Nephron progenitor cell (in vitro differentiated cells): Measurements from ENCODE around the gene HAUS3.
A peak's percentile ranks its signal among the peaks of the same experiment; 100 is the strongest.
"Not testable (repeated sequence)": the region's sequence is repeated elsewhere in the genome, so short reads cannot be mapped to it uniquely, and the experiment has no call there.

Source experiments
- DNase-seq: peaks from one replicate; pipeline ENCODE4 v3.0.0; 2021
- H3K27ac Mint-ChIP-seq: 2 replicates; pipeline ENCODE4 v1.8.0; 2021; ENCODE audit warnings: mild to moderate bottlenecking, moderate library complexity, mixed read lengths
- H3K27me3 Mint-ChIP-seq: 2 replicates; pipeline ENCODE4 v1.8.0; 2021; ENCODE audit warnings: mild to moderate bottlenecking, low read depth, mixed read lengths; ENCODE audit not compliant: poor library complexity
- H3K36me3 Mint-ChIP-seq: 2 replicates; pipeline ENCODE4 v1.8.0; 2021; ENCODE audit warnings: low read depth, mixed read lengths
- H3K4me1 Mint-ChIP-seq: 2 replicates; pipeline ENCODE4 v1.8.0; 2021; ENCODE audit warnings: mixed read lengths
- H3K4me3 Mint-ChIP-seq: 2 replicates; pipeline ENCODE4 v1.8.0; 2021; ENCODE audit warnings: mild to moderate bottlenecking, moderate library complexity, mixed read lengths
- H3K9me3 Mint-ChIP-seq: 2 replicates; pipeline ENCODE4 v1.8.0; 2021; ENCODE audit warnings: mild to moderate bottlenecking, moderate library complexity, mixed read lengths
- TF ChIP-seq, protein P1 (sequence below): fragments of 200-600 bp; sonication (generic); IDR thresholded peaks from 2 replicates; pipeline ENCODE4 v1.5.0; 2021; ENCODE audit warnings: antibody characterized with exemption

The HAUS3 gene

GRCh38 chr4:2236944-2237666, 4.8 kb downstream of the HAUS3 start:
- no peak for DNase-seq
- no peaks in the 10 kb centered on the region for H3K9me3 Mint-ChIP-seq
- H3K4me1 Mint-ChIP-seq = peaks cover 39% of the 10 kb centered on the region
- TF ChIP-seq, protein P1, sequence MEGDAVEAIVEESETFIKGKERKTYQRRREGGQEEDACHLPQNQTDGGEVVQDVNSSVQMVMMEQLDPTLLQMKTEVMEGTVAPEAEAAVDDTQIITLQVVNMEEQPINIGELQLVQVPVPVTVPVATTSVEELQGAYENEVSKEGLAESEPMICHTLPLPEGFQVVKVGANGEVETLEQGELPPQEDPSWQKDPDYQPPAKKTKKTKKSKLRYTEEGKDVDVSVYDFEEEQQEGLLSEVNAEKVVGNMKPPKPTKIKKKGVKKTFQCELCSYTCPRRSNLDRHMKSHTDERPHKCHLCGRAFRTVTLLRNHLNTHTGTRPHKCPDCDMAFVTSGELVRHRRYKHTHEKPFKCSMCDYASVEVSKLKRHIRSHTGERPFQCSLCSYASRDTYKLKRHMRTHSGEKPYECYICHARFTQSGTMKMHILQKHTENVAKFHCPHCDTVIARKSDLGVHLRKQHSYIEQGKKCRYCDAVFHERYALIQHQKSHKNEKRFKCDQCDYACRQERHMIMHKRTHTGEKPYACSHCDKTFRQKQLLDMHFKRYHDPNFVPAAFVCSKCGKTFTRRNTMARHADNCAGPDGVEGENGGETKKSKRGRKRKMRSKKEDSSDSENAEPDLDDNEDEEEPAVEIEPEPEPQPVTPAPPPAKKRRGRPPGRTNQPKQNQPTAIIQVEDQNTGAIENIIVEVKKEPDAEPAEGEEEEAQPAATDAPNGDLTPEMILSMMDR = no peak
- no peak overlapping the region for H3K27ac Mint-ChIP-seq
- peak overlapping the region; percentile 9 for H3K4me3 Mint-ChIP-seq
- H3K36me3 Mint-ChIP-seq = peaks cover 27% of the 10 kb centered on the region
- no peaks in the 10 kb centered on the region for H3K27me3 Mint-ChIP-seq

DNA sequence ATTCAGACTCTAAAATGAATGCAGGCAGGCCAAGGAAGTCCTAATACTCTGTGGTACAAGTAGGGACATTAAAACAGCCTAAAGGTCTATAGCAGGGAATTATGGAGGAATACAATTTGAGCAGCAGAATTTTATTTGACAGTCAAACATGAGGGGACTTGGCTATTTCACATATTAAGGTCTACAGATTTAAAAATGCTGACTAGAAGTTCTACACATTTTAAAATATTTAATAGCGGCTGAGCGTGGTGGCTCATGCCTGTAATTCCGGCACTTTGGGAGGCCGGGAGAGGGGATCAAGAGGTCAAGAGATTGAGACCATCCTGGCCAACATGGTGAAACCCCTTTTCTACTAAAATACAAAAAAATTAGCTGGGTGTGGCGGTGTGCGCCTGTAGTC, 10.8 kb downstream of the HAUS3 start:
- DNase-seq = no peak
- Mint-ChIP-seq H3K27ac (no peak overlapping the region), H3K36me3 (peaks cover 32% of the 10 kb centered on the region), H3K27me3 (no peaks in the 10 kb centered on the region), H3K4me1 (no peaks in the 10 kb centered on the region), H3K9me3 (no peaks in the 10 kb centered on the region), H3K4me3 (no peak overlapping the region)
- TF ChIP-seq, protein P1 = no peak

DNA sequence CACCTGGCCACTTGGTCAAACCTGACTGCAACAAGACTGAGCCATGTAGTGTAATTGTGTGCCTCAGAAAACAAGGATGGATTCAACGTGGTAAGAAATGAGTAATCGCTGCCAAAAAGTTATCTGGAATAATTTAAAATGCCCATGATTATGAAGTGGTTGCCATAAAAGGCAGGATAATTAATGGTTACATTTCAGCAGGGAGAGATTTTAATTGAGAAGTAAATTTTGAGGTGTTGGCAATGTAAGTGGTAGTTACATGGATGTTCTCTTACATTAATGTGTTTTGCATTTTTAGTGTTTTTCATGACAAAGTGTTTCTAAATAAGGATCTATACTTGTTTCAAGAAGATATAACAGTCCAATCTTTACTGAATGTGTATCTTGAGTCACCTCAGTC, 15.7 kb downstream of the HAUS3 start:
- H3K4me1 Mint-ChIP-seq = peaks cover 8% of the 10 kb centered on the region
- DNase-seq = no peak
- TF ChIP-seq, protein P1 = no peak
- H3K9me3 Mint-ChIP-seq = no peaks in the 10 kb centered on the region
- H3K27ac Mint-ChIP-seq = no peak overlapping the region
- no peaks in the 10 kb centered on the region for H3K27me3 Mint-ChIP-seq
- H3K36me3 Mint-ChIP-seq = peaks cover 12% of the 10 kb centered on the region
- H3K4me3 Mint-ChIP-seq = no peak overlapping the region

DNA sequence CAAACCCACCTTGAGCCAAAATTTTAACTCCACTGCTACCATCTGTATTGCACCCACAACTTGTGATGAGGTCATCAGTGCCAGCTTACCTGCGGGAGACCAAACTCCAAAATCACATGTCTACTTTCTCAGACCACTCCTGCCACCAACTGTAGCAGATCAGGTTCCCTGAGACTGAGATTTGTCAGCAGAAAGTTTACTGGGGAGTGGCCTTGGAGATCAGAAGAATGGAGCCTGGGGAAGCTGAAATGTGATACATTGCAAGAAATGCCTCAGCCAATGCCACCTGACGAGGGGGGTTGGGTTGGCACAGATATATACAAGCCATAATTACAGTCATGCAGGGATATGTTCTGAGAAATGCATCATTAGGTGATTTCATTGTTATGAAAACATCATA, 19.1 kb downstream of the HAUS3 start:
- Mint-ChIP-seq H3K27ac (peak overlapping the region; percentile 62), H3K4me1 (peaks cover 14% of the 10 kb centered on the region), H3K36me3 (peaks cover 6% of the 10 kb centered on the region), H3K9me3 (no peaks in the 10 kb centered on the region), H3K4me3 (no peak overlapping the region), H3K27me3 (no peaks in the 10 kb centered on the region)
- TF ChIP-seq, protein P1 = no peak
- DNase-seq = no peak

DNA sequence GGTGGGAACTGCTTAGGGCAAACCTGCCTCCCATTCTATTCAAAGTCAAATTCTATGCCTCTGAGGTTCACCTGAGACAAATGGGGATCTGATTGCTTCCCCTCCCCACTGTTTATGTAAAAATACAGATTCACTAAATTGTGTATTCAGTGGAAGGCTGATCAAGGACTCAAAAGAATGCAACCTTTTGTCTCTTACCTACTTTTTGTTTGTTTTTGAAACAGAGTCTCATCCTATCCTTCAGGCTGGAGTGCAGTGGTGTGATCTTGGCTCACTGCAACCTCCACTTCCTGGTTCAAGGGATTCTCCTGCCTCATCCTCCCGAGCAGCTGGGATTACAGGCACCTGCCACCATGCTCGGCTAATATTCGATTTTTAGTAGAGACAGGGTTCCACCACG, 20.5 kb downstream of the HAUS3 start:
- H3K36me3 Mint-ChIP-seq, H3K4me3 Mint-ChIP-seq, H3K9me3 Mint-ChIP-seq, H3K27ac Mint-ChIP-seq, DNase-seq, H3K27me3 Mint-ChIP-seq: not testable (repeated sequence)
- peaks cover 14% of the 10 kb centered on the region for H3K4me1 Mint-ChIP-seq

- TF ChIP-seq, protein P1 = peak; percentile 84
- no peaks in the 10 kb centered on the region for H3K9me3 Mint-ChIP-seq
- peaks cover 9% of the 10 kb centered on the region for H3K27me3 Mint-ChIP-seq
- no peak overlapping the region for H3K4me3 Mint-ChIP-seq
- peak; percentile 83 for DNase-seq
- H3K27ac Mint-ChIP-seq = no peak overlapping the region
- H3K4me1 Mint-ChIP-seq = peaks cover 14% of the 10 kb centered on the region
- no peaks in the 10 kb centered on the region for H3K36me3 Mint-ChIP-seq
Observed at GRCh38 chr4:2220016-2220630, 21.8 kb downstream of the HAUS3 start.
